Hematopoietic multipotent progenitor cell treated with erythropoietin and hydrocortisone succinate and interleukin-3 and kit ligand, for 17 days (in vitro differentiated cells): ENCODE measurements around the gene NDUFV2.
A peak's percentile ranks its signal among the peaks of the same experiment; 100 is the strongest.
"Not testable (repeated sequence)": the region's sequence is repeated elsewhere in the genome, so short reads cannot be mapped to it uniquely, and the experiment has no call there.

Experiments
- DNase-seq: peaks from one replicate; pipeline ENCODE4 v3.0.0-alpha.2; 2015; ENCODE audit warnings: low spot score

The NDUFV2 gene

GRCh38 chr18:9102508-9103375, at the start of gene NDUFV2:
Gene NDUFV2 (plus strand): TSS chr18:9102699. CDS start chr18:9102744, 45 bp downstream.
- peak; percentile 93 for DNase-seq

- DNase-seq: no peak
These were observed 48.7 kb upstream of the NDUFV2 start for GRCh38 chr18:9053814-9054213.

- peak; percentile 42 for DNase-seq
These were observed 47.3 kb upstream of the NDUFV2 start for GRCh38 chr18:9055185-9055584.

GRCh38 chr18:9055626-9056025, 46.9 kb upstream of the NDUFV2 start:
- DNase-seq: no peak

DNA sequence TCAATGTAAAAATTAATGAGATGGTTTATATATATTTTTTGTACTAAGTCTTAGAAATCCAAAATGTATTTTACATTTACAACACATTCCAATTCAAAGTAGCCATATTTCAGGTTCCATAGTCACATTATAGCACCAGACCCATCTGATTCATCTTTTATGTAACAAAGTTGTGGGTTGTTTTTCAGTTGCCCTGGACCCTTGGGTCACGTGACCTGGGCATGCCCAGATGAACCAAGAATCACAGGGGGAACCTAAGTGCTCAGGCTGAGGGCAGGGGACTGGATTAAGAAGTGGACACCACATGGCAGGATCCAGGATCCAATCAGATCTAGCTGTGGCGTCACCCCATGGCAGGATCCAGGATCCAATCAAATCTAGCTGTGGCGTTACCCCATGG, 44.9 kb upstream of the NDUFV2 start:
- no peak for DNase-seq

- no peak for DNase-seq
These were observed 44.1 kb upstream of the NDUFV2 start for GRCh38 chr18:9058406-9058805.

GRCh38 chr18:9062418-9062751, 40.1 kb upstream of the NDUFV2 start:
- DNase-seq: no peak

GRCh38 chr18:9065864-9066263, 36.6 kb upstream of the NDUFV2 start:
- DNase-seq: no peak

GRCh38 chr18:9066358-9066757, 36.1 kb upstream of the NDUFV2 start:
- no peak for DNase-seq

DNA sequence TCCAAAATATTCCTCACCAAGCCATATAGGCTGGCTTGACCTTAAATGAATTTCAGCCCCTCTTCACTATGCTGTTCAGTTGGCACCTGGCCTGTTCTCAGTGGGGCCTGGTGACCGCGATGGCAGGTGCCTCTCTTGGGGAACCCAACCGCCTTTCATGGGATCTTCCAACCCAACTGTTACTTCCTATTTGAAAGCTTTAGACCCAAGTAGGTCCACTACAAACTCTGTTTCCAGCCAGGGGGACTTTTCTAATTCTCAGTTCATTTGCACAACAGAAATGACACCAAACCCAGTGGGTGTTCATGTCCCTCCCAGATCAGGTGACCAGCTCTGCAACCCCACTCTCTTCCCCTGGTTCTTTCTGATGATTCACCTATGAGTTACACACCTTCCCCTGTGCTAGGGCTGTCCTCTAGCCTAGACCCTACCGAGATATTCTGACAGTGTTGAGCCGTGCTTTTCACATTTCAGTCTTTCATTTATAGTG, 35.6 kb upstream of the NDUFV2 start:
- DNase-seq: no peak

DNA sequence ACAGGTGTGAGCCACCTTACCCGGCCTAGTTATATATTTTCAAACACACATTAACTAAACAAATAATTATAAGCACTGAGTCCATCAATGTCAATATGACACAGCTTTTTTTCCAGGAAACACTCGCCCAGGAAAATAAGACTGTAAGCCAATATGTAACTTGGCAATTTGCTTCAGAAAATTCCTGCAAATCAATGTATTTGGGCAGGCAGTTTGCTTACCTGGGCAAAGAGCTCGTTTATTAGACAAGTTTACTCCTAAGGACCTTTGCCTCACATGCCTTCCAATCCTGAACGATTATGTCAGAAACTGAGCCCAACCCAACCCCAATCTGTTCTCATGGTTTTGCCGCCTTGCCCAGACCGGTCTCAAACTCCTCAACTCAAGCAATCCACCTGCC, 34.7 kb upstream of the NDUFV2 start:
- no peak for DNase-seq

- DNase-seq: no peak
These were observed 34.2 kb upstream of the NDUFV2 start for GRCh38 chr18:9068346-9068745.

- no peak for DNase-seq
These were observed 32.9 kb upstream of the NDUFV2 start for GRCh38 chr18:9069601-9070000.

DNA sequence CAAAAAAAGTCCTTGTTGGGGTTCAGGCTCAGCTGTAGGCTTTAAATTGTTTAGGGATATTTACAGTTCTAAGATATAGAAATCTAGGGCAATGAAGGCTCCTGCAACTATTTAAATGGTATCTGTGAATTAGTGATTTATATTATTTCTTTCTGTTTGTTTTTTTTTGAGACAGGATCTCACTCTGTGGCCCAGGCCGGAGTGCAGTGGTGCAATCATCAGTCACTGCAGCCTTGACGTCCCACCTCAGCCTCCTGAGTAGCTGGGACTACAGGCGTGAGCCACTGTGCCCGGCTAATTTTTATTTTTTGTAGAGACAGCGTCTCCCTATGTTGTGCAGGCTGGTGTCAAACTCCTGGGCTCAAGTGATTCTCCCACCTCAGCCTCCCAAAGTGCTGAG, 32.3 kb upstream of the NDUFV2 start:
- no peak for DNase-seq

GRCh38 chr18:9079818-9080528, 22.5 kb upstream of the NDUFV2 start:
- DNase-seq: no peak

GRCh38 chr18:9081940-9082339, 20.6 kb upstream of the NDUFV2 start:
- no peak for DNase-seq

- DNase-seq: no peak
These were observed 19.6 kb upstream of the NDUFV2 start for GRCh38 chr18:9082711-9083510.

DNA sequence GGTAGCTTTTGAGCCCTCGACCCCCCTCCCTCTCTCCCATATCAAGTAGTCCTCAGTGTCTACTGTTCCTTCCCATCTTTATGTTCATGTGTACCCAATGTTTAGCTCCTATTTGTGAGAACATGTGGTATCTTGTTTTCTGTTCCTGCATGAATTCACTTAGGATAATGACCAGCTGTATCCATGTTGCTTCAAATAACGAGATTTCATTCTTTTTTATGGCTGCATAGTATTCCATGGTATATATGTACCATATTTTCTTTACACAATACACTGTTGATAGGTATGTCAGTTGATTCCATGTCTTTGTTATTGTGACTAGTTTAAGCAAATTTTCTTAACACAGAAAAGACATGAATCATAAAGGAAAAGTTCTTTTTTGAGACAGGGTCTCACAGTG, 16.5 kb upstream of the NDUFV2 start:
- no peak for DNase-seq

DNA sequence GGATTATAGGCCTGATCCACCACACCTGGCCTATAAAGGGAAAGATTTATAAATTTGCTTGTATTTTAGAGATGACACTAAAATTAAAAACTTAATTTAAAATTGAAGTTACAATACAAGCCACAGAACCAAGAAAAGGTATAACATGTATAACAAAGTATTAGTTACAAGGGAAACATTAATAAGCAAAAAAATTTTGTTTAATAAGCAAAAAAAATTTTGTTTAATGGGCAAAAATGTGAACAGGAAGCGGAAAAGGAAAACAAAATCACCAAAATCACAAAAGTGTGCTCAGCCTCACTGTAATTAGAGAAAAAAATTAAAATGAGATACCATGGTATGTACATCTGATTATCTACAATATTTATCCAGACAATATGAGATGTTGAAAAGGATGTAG, 15.9 kb upstream of the NDUFV2 start:
- DNase-seq: no peak

- no peak for DNase-seq
These were observed 15.4 kb upstream of the NDUFV2 start for GRCh38 chr18:9087144-9087543.

DNA sequence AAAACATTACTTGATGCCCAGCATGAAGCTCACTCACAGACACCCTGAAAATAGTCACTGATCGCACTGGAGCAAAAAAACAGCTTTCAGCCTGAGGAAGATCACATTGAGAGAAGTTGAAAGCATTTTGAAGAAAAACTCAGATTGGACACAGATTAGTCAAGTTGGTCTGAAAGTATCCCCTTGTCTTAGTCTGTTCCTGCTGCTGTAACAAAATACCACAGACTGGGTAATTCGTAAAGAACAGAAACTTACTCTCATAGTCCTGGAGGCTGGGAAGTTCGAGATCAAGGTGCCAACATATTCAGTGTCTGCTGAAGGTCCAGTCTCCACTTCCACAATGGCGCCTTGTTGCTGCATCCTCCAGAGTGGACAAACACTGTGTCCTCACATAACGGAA, 14.2 kb upstream of the NDUFV2 start:
- DNase-seq: no peak

DNA sequence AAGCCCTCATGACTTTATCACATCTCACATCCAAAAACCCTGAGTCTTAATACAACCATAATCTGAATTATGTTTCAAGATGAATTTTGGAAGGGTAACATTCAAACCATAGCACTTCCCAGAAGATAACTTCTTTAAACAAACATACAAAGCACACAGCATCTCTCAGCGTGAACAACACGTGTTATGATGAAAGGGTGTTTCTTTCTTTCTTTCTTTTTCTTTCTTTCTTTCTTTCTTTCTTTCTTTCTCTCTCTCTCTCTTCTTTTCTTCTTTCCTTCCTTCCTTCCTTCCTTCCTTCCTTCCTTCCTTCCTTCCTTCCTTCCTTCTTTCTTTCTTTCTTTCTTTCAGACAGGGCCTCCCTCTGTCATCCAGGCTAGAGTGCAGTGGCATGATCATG, 13.8 kb upstream of the NDUFV2 start:
- not testable (repeated sequence) for DNase-seq

- no peak for DNase-seq
These were observed 11.9 kb upstream of the NDUFV2 start for GRCh38 chr18:9090578-9090977.
